HUDEP-2 (cell line): ENCODE data around the gene PCNX1.

Experiments
- DNase-seq, 76 experiments: peaks; one replicate each; lab custom pipeline; 2025; ENCODE audit not compliant: unreplicated experiment in 76 of 76; lab: John Stamatoyannopoulos, UW

The PCNX1 gene

GRCh38 chr14:70954068-70954467 lies 46.8 kb downstream of the PCNX1 start:
- no peak for DNase-seq

GRCh38 chr14:70955543-70956480 lies 48.6 kb downstream of the PCNX1 start:
- peak in 4 of 76 experiments; percentile 2 to 6 (median 4) for DNase-seq

GRCh38 chr14:70956511-70956910 lies 49.3 kb downstream of the PCNX1 start:
- DNase-seq = no peak

DNA sequence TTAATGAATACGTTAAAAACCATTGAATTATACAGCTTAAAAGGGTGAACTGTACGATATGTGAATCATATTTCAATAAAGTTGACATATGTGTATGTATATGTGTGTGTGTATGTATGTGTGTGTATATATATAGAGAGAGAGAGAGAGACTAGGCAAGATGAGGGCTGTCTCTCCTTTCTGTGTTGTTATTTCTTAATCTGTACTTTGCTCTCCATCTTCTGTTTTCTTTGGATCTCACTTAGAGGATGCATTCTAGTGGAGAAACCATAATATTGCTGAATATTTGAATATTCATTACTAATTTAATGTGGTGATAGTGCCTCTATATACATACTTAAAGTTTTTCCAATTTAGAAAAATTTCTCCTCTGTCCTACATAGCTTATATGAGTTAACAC lies 50.5 kb downstream of the PCNX1 start:
- no peak for DNase-seq

GRCh38 chr14:70962935-70963334 lies 55.7 kb downstream of the PCNX1 start:
- DNase-seq = no peak

- no peak for DNase-seq
These were observed 57.2 kb downstream of the PCNX1 start for GRCh38 chr14:70964492-70964891.

- no peak for DNase-seq
These were observed 64.3 kb downstream of the PCNX1 start for GRCh38 chr14:70971560-70971959.

- DNase-seq = peak in 61 of 76 experiments; percentile 1 to 72 (median 34)
These were observed 65.1 kb downstream of the PCNX1 start for GRCh38 chr14:70972107-70972976.

DNA sequence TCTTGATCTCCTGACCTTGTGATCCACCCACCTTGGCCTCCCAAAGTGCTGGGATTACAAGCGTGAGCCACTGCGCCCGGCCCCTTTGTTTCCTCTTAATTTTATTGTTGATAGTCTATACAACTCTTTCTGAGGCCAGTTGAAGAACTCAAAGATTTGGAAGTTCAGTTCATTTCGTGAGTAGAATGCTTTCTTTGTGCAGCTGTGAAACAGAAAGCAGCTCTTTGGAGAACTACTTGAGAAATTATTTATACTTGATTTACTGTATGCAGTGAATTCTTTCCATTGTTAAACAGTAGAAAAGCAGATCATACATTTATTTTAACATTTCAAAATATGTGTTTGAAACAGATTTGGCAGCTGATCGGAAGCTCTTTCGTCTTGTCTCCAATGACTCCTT lies 69.3 kb downstream of the PCNX1 start:
- DNase-seq = no peak

GRCh38 chr14:70981000-70981952 lies 74.0 kb downstream of the PCNX1 start:
- DNase-seq = no peak

GRCh38 chr14:70982200-70982599 lies 74.9 kb downstream of the PCNX1 start:
- DNase-seq = no peak

DNA sequence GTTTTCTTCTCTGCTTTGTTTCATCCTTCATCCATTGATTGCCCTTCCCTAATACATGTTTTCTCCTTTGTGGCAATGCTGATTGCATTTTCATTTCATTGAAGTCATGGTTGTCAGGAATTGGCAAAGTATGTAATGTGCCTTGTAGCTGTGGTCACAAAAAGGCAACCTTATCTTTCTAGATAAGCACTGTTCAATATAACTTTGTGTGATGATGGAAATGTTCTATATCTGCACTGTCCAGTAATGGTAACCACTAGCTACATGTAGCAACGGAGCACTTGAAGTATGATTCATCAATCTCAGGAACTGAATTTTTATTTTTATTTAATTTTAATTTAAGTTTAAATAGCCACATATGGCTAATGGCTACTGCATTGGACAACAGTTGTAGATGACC lies 79.8 kb downstream of the PCNX1 start:
- DNase-seq = peak in 7 of 76 experiments; percentile 2 to 48 (median 12)

- DNase-seq = no peak
These were observed 81.2 kb downstream of the PCNX1 start for GRCh38 chr14:70988452-70988851.

- DNase-seq = no peak
These were observed 86.7 kb downstream of the PCNX1 start for GRCh38 chr14:70993931-70994330.

- no peak for DNase-seq
These were observed 88.0 kb downstream of the PCNX1 start for GRCh38 chr14:70995211-70995610.

DNA sequence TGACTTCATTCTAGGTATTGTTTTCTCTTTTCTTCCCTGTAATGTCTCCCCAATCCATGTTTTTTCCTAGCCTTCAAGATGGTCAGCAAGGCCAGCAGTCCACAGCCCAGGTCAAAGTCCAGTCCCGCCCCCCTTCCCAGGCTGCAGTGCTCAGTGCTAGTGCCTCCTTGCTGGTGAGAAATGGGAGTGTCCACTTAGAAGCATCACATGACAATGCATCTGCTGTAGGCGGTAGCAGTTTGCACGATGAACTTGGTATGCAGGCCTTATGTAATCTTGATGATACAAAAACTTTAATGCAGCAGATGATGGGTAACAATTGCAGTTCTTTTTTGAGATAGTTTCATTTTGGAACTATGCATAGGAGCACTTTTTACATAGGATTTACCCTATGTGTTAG lies 88.4 kb downstream of the PCNX1 start:
- DNase-seq = peak in 8 of 76 experiments; percentile 1 to 36 (median 12)

- no peak for DNase-seq
These were observed 91.9 kb downstream of the PCNX1 start for GRCh38 chr14:70999117-70999516.

GRCh38 chr14:71000091-71000490 lies 92.8 kb downstream of the PCNX1 start:
- DNase-seq = no peak

- no peak for DNase-seq
These were observed 94.5 kb downstream of the PCNX1 start for GRCh38 chr14:71001742-71002141.

DNA sequence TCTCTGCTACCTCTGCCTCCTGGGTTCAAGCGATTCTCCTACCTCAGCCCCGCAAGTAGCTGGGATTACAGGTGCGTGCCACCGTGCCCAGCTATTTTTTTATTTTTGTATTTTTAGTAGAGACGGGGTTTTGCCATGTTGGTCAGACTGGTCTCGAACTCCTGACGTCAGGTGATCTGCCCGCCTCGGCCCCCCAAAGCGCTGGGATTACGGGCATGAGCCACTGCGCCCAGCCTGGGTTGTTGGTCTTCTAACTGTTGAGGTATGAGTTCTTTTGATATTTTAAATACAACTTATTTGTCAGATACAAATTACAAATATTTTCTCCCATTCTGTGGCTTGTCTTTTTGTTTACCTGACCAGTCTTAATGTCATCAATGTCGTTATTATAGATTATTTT lies 95.9 kb downstream of the PCNX1 start:
- DNase-seq = no peak
